HG02884 (cell line): ENCODE data around the gene FSIP1.
"Not testable (repeated sequence)": the region's sequence is repeated elsewhere in the genome, so short reads cannot be mapped to it uniquely, and the experiment has no call there.

Source experiments
- ATAC-seq: cut with Tn5 transposase; IDR thresholded peaks from one replicate; pipeline ENCODE4 v1.9.1; 2021; ENCODE audit warnings: mild to moderate bottlenecking, moderate library complexity; ENCODE audit not compliant: unreplicated experiment

The FSIP1 gene

GRCh38 chr15:39782441-39783138 is at the start of gene FSIP1:
FSIP1 (minus strand) TSS chr15:39782841; CDS start chr15:39776524, 6,317 bp downstream.
- ATAC-seq: peak; percentile 96

- no peak for ATAC-seq
Measured at GRCh38 chr15:39830166-39830565, 47.5 kb upstream of the FSIP1 start.

GRCh38 chr15:39828374-39828931 is 45.8 kb upstream of the FSIP1 start:
- no peak for ATAC-seq

GRCh38 chr15:39826975-39827374 is 44.3 kb upstream of the FSIP1 start:
- ATAC-seq: no peak

GRCh38 chr15:39823634-39824033 is 41.0 kb upstream of the FSIP1 start:
- ATAC-seq: no peak

- ATAC-seq: no peak
Measured at GRCh38 chr15:39820050-39820602, 37.5 kb upstream of the FSIP1 start.

GRCh38 chr15:39819533-39819932 is 36.9 kb upstream of the FSIP1 start:
- ATAC-seq: no peak

- no peak for ATAC-seq
Measured at GRCh38 chr15:39817892-39818291, 35.3 kb upstream of the FSIP1 start.

- ATAC-seq: no peak
Measured at GRCh38 chr15:39814489-39814888, 31.8 kb upstream of the FSIP1 start.

- not testable (repeated sequence) for ATAC-seq
Measured at GRCh38 chr15:39812651-39813050, 30.0 kb upstream of the FSIP1 start.

GRCh38 chr15:39808909-39809308 is 26.3 kb upstream of the FSIP1 start:
- no peak for ATAC-seq

- no peak for ATAC-seq
Measured at GRCh38 chr15:39807791-39808190, 25.1 kb upstream of the FSIP1 start.

GRCh38 chr15:39804026-39804425 is 21.4 kb upstream of the FSIP1 start:
- ATAC-seq: no peak

GRCh38 chr15:39803016-39803415 is 20.4 kb upstream of the FSIP1 start:
- no peak for ATAC-seq

GRCh38 chr15:39801641-39802309 is 19.1 kb upstream of the FSIP1 start:
- ATAC-seq: no peak

- ATAC-seq: no peak
Measured at GRCh38 chr15:39799552-39800011, 16.9 kb upstream of the FSIP1 start.

GRCh38 chr15:39798382-39798781 is 15.7 kb upstream of the FSIP1 start:
- no peak for ATAC-seq

- no peak for ATAC-seq
Measured at GRCh38 chr15:39797407-39797806, 14.8 kb upstream of the FSIP1 start.

GRCh38 chr15:39796601-39797000 is 14.0 kb upstream of the FSIP1 start:
- no peak for ATAC-seq

GRCh38 chr15:39795486-39795885 is 12.8 kb upstream of the FSIP1 start:
- no peak for ATAC-seq

GRCh38 chr15:39794954-39795353 is 12.3 kb upstream of the FSIP1 start:
- ATAC-seq: no peak

GRCh38 chr15:39793923-39794322 is 11.3 kb upstream of the FSIP1 start:
- ATAC-seq: no peak
